Activated CD4-positive, alpha-beta T cell treated with anti-CD3 and anti-CD28 coated beads, Interleukin-2, amount 50 U/mL, for 4 hours (primary cell): ENCODE measurements around the gene KCNIP3.
"Not testable (repeated sequence)": the region's sequence is repeated elsewhere in the genome, so short reads cannot be mapped to it uniquely, and the experiment has no call there.

Experiments
- DNase-seq, 2 experiments: peaks; one replicate each; pipeline ENCODE4 v3.0.0-alpha.2; 2020

KCNIP3 gene

GRCh38 chr2:95349568-95350322 lies 52.6 kb downstream of the KCNIP3 start:
- DNase-seq = no peak

GRCh38 chr2:95350368-95350767 lies 53.2 kb downstream of the KCNIP3 start:
- DNase-seq = no peak

GRCh38 chr2:95350774-95351597 lies 53.8 kb downstream of the KCNIP3 start:
- no peak for DNase-seq

GRCh38 chr2:95351598-95351915 lies 54.4 kb downstream of the KCNIP3 start:
- no peak for DNase-seq

- no peak for DNase-seq
Measured at GRCh38 chr2:95352310-95353054, 55.3 kb downstream of the KCNIP3 start.

- DNase-seq = no peak
Measured at GRCh38 chr2:95353055-95353575, 56.0 kb downstream of the KCNIP3 start.

- DNase-seq = no peak
Measured at GRCh38 chr2:95353613-95354468, 56.7 kb downstream of the KCNIP3 start.

- DNase-seq = no peak
Measured at GRCh38 chr2:95354469-95354901, 57.3 kb downstream of the KCNIP3 start.

- no peak for DNase-seq
Measured at GRCh38 chr2:95354925-95355324, 57.8 kb downstream of the KCNIP3 start.

- not testable (repeated sequence) for DNase-seq
Measured at GRCh38 chr2:95355486-95355885, 58.3 kb downstream of the KCNIP3 start.

GRCh38 chr2:95356821-95357700 lies 59.9 kb downstream of the KCNIP3 start:
- DNase-seq = no peak

GRCh38 chr2:95357717-95358280 lies 60.7 kb downstream of the KCNIP3 start:
- no peak for DNase-seq

- DNase-seq = no peak
Measured at GRCh38 chr2:95359031-95359430, 61.9 kb downstream of the KCNIP3 start.

GRCh38 chr2:95359501-95359930 lies 62.4 kb downstream of the KCNIP3 start:
- DNase-seq = no peak

GRCh38 chr2:95361216-95361980 lies 64.3 kb downstream of the KCNIP3 start:
- no peak for DNase-seq

- no peak for DNase-seq
Measured at GRCh38 chr2:95362486-95362885, 65.3 kb downstream of the KCNIP3 start.

- DNase-seq = no peak
Measured at GRCh38 chr2:95366514-95366913, 69.4 kb downstream of the KCNIP3 start.

- no peak for DNase-seq
Measured at GRCh38 chr2:95372216-95372829, 75.2 kb downstream of the KCNIP3 start.

GRCh38 chr2:95372845-95373244 lies 75.7 kb downstream of the KCNIP3 start:
- no peak for DNase-seq

- DNase-seq = no peak
Measured at GRCh38 chr2:95374029-95374428, 76.9 kb downstream of the KCNIP3 start.
